Measurements from ENCODE around the gene RBPJ.
"Not testable (repeated sequence)": the region's sequence is repeated elsewhere in the genome, so short reads cannot be mapped to it uniquely, and the experiment has no call there.

The RBPJ gene

DNA sequence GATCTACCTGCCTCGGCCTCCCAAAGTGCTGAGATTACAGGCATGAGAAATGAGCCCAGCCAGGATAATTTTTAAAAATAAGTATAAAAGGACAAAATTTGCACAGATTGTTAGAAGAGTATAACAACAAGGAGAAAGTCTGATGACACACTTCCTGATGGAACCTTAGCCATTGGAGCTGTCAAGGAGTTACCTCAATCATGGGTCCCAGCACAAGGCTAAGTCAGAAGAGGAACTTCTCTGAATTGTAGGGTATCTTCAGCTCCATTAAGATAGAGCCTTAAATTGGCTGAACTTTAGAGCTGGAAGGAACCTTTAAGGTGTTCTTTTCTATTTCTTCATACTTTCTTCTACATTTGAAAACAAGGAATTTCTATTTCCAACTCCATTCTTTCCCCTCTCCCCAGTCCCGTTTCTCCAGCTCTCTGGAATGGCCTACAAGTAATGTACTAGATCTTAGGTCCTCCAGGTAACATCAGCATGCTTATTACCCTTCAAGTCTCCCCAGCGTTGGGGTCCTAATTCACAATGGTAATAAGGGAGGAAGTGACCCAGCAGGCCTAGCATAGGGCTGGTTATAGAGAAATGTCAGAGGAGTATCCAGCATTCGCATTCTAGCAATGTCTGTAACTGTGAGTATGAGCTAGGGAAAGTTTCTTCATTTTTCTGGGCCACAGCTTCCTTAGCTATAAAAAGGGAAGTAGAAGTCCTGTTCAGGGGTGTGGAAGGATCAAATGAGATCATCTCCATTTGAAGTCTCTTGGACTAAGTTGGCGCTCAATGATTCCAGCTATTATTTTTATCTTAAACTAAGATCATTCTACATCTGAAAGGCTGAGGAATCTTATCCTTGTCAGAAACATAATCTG lies 18.5 kb upstream of the RBPJ start:
- DNase-seq (ENCODE audit: low read depth): no peak

DNA sequence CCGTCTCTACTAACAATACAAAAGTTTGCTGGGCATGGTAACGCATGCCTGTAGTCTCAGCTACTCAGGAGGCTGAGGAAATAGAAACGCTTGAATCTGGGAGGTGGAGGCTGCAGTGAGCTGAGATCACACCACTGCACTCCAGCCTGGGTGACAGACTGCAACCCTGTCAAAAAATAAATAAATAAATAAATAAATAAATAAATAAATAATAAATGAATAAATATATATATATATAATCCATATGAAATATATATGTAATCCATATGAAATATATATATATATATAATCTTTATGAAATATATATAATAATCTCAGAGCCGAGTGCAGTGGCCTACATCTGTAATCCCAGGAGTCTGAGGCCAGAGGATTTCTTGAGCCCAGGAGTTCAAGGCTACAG lies 17.8 kb upstream of the RBPJ start:
- no peak for DNase-seq (ENCODE audit: low read depth)

DNA sequence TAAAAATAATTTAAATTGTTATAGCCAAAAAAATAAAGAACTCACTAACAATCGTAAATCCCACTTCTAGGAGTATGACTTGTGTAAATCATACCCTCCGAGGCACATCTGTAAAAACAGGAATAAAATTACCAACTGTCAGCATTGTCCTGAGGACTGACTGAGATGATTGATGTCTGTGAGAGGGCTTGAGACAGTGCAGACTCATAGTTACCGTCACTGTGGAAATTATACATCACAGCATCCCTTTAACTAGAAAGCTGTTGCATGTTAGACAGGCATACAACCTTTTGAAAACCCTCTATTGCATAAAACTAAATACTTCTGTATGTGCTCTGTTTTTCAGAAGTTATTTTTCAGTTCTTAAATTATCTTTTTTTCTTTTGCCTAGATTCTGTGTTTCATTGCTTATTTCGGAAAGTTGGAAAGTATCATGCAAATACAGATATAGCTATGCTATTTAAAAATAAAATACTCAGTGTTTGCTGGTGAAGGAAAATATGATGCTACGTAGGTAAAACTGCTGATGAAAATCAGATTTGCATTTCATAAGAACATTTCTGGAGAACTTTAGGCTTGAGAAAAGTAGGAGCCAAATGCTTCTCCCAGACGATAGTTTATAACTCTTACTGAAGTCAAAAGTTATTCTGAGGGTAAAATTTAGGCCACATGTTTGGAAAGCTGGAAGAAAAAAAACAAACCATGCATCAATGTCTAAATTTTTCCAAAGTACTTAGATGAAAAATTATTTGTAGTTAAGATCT lies 13.6 kb upstream of the RBPJ start:
- DNase-seq (ENCODE audit: low read depth): no peak

DNA sequence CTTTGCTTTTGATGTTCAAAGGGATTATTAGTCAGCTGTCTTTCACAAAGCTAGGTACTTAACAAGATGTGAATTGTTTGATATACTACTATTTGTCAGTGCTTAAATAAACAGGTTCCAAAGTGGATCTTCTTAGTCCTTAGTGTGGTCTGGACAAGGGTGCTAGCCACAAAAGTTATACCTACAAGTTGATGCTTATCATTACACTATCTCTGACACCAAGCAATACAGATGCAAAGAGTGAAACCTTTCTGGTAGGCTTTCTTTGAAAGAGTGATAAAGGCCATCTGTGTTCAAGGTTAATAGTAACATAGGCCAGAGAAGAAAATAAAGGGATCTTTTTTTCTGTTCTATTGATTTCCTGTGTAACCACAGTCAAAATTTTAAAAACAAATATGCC lies 12.2 kb upstream of the RBPJ start:
- DNase-seq (ENCODE audit: low read depth): no peak

DNA sequence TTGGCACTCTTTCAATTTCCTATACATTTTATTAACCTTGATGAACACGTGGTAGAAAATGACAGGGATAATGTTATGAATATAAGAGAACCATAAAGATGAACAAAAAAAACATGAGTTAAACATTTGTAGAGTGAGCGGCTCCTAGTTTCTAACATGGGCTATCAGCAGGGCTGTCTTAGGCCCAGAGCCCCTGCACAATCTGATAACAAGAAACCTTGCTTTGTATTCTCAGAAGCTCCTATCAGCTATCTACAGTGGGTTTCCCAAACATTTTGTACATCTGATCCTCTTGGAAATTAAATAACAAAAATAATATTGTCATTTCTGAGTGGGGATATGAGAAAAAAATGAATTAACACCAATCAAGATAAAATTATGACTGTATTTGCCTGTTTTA lies 10.6 kb upstream of the RBPJ start:
- DNase-seq (ENCODE audit: low read depth): no peak

DNA sequence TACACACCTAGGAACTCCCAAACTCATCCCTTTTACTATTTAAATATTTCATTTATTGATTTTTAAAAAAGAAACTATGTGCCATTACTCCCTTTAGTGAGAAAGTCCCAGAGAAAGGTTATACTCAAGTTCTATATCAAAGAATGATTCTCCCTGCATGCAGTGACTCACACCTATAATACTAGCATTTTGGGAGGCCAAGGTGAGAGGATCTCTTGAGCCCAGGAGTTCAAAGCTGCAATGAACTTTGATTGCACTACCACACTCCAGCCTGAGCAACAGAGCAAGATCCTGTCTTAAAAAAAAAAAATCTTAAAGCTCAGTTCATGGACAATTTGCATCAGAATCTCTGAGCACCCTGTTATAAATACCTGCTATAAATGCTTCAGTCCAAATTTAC lies 9.2 kb upstream of the RBPJ start:
- no peak for DNase-seq (ENCODE audit: low read depth)

DNA sequence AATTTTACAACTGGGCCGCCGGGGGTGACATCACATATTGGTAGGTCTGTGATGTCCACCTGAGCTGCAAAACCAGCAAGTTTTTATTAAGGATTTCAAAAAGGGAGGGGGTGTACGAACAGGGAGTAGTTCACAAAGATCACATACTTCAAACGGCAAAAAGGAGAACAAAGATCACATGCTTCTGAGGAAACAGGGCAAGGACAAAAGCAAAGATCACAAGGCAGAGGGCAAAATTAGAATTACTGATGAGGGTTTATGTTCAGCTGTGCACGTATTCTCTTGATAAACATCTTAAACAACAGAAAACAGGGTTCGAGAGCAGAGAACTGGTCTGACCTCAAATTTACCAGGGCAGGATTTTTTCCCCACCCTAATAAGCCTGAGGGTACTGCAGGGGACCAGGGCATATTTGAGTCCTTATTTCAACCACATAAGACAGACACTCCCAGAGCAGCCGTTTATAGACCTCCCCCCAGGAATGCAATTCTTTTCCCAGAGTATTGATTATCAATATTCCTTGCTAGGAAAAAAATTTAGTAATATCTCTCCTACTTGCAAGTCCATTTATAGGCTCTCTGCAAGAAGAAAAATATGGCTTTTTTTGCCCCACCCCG lies 5.4 kb upstream of the RBPJ start:
- not testable (repeated sequence) for DNase-seq (ENCODE audit: low read depth)

DNA sequence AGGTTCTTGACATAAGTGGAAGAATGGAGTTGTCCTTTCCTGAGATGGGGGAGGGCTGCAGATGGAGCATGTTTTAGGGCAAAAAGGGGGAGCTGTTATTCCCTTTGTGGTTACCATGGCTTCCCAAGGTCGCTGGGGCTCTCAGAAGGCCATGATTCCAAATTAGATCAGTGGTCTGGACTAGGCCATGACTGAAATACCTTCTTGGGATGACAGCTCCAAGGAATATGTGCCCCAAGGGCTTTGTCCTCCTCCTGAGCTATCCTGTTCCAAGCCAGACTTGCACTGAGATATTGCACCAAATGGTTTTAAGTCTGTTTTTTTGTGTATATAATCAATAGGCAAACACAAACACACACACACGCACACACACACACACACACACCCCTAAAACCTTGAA lies 3.0 kb upstream of the RBPJ start:
- no peak for DNase-seq (ENCODE audit: low read depth)

DNA sequence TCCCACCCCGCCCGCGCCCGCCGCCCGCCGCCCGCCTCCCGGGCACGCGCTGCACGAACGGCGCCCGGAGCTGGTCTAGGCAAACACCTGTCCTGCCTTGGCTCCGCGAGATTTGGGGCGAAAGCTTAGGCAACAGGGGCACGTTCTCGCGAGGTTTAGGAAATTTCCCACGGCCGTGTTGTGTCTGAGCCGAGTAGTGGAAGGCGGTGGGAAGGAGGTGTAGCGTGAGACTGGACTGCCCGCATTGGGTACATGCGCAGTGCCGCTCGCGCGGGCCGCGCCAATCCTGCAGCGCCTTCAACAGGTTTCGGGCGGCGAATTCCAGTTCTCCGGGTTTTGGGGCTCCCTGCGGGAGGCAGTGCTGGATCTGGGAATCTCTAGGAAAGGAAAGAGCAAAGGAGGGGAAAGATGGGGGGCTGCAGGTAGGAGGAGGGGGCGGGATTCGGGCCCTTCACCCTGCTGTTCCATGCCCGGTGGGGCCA lies 1.3 kb upstream of the RBPJ start:
- peak; percentile 92 for DNase-seq (ENCODE audit: low read depth)

DNA sequence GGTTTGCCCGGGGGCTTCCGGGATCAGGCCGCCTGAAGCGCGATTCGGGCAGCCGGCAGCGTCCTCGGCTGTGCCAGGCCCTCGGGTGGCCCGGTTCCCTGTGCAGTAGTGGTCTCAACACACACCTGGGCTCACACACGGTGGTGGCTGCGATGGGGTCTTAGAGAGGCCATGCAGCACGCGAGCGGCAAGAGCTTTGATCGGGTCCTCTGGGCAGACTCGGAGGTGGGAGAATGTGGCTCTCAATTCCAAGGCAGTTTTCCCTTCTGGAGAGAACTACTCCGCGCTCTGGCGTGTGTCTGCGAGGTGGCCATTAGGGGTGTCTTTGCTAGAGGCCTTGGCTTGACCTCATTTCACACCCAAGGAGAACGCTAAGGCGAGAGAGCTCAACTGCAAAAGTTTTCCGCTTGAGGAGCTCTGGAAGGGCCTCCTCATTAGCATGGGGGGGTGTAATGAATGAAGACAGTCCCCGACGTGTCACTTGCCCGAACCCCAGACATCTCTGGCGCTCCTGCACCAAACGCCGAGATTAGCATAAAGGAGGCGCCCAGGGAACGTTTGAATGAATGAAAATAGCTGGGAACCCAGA lies 771 bp upstream of the RBPJ start:
- DNase-seq (ENCODE audit: low read depth): peak; percentile 9

DNA sequence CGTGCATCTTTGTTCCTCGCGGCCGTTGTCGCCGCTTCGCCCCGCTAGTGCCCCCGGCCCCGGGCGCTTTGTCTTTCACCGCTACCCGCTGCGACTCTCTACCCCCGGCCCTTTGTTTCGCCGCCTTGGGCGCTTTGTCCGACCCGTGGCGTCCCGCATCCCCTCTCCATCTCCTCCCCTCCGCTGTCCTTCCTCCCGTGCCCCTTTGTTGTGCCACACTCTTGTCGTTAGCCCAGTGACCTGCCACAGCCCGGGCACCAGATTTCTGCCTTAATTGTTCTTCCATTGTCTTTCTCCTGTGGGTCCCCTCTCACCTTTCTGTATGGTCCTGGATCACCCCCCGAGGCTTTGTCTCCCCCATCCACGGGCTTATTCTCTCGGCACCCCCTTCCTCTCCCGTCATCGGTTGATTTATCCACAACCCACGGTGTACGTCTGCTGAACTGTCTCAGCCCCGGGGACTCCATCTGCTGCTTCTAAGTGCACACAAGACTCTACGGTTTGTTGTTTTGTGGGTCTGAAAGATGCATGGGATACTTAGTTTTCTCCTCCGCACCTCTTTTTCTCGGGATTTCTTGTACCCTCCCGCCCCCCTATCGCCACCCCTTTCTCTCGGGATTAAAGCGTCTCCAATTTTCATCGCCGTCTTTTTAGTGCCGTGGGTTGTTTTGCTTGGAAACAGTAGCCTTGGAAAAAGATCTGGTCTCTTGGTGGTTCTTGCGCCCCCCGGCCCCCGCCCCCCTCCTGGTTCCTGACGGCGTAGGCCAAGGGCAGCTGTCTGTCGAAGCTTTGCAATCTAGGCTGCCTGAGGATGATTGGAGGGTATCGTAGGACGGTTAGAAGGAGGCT lies 783 bp downstream of the RBPJ start:
- DNase-seq (ENCODE audit: low read depth): no peak

DNA sequence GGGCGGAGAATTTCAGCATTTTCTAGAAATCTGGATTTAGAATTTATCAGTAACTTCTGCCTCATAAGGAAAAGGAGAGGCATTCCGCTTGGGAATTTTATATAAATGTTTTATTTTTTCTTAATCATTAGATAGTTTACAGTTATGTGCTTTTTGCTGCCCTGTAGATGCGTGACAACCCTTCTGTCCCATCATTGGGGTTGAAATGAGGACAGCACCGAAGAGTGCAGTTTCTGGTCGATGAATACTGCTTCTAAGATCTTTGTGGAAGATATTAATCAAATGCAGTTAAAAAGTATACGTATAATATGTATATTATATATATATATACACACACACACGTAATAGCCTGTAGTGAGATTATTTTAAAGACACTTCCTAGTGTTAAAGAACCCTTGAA lies 1.5 kb downstream of the RBPJ start:
- no peak for DNase-seq (ENCODE audit: low read depth)

DNA sequence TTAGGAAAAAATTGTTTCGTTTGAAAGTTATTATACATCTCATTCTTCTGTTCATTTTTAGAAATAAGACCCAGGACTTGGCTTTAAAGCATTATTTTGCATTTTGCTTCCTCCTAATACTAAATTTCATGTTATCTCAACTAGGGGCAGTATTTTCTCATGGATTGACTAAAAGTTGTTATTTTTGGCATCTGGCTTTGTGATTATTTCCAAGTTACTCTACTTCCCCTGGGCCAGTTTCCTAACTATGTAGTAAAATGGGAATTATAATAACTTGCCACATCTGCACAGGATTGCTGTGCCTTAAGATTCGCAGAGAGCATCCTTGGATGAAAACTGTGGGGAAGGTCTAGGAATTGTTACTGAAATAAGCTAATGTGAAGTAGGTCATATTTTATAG lies 3.0 kb downstream of the RBPJ start:
- DNase-seq (ENCODE audit: low read depth): no peak

DNA sequence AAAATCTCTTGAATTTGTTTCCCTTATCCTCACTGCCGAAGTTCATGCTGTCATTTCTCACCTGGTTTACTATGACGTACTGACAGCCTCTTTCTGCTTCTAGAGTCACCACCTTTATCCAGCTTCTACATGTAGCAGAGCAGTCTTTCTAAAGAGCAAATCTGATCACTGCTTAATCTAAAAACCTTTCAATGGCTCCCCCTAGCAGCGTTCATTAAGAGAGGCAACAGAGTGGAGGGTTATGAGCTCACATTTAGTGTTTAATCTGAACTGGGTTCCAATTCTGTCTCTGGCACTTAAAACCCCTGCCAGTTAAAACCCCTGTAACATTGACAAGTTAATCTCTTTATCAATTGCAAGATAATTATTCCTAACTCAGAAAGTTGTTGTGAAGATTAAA lies 4.4 kb downstream of the RBPJ start:
- no peak for DNase-seq (ENCODE audit: low read depth)

DNA sequence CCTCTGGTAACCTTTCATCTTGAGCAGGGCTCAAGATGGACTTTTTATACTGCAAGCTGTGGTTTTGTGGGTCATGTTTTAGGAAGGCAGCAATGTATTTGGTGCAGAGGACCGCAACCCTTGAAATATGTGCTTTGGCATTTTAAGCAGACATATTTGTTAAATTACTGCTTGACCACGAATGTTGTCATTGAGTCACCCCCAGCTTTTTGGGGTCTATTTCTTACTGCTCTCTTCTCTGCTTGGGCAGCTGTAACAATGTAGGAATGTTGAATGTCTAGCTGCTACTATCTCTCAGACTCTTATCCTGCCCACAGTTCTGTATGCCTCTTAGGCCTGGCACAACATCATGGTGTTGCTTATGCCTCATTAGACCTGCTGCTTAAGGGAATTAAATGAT lies 6.0 kb downstream of the RBPJ start:
- DNase-seq (ENCODE audit: low read depth): no peak

DNA sequence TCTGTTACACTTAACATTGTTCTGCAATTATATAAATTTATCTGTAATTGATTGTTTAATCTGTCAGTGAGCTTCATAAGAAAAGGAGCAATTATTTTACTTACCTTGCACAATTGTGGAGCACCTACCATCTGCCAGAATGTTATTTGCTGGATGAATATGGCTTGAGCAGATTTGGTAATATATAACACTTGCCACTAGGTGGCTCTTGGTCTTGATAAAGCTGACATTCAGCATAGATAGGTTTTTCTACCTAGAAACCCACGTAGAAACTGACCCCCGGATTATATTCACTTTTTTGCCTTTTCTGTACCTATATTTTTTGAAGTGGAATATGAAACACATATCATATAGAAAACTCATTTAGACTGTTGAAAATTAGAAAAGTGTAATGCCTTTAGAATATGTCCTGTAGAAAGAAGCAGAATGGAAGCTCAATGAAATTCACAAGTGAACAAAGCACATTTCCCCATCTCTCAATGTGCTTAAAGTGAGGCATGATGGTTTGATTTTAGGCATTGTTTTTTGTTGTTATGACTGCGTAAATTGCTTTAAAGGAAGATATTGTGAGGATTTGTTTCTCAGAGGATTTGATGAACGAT lies 9.5 kb downstream of the RBPJ start:
- DNase-seq (ENCODE audit: low read depth): no peak

DNA sequence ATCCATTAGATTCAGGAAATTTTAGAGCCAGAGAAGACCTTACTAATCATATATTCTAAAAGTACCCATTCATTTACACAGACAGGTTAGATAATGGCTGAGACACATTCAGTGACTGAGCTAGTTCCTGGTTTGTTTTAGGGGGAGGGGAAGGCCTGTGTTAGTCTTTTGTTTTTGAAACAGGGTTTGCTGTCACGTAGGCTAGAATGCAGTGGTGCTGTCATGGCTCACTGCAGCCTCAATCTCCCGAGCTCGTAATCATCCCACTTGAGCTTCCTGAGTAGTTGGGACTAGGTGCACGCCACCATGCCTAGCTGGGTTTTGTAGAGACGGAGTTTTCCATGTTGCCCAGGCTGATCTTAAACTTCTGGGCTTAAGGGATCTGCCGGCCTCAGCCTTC lies 10.1 kb downstream of the RBPJ start:
- no peak for DNase-seq (ENCODE audit: low read depth)

DNA sequence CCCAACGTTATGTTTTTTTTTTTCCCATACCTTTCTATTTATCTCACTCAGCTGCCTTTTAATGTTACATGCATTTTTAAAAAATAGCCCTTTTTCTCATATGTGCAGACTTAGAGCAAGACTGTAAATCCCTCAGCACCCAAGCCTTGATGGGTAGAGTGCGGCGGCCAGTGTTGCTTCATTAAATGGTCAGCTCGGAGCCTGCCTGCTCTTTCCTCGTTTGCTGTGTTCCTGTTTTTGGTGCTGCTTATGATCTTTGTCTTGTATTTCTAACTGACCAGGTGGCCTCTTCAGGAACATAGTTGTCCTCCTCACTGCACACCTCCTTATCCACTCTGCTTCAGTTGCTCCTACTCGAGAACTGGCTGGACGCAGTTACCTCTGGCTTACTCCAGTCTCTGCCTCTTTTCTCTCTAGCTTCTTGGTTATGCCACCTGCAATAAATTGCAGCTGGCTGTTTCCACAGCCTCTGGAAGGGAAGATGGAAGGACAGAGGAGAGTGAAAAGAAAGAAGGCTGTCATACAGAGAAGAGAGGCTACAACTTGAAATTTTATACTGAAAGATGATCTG lies 10.7 kb downstream of the RBPJ start:
- no peak for DNase-seq (ENCODE audit: low read depth)

DNA sequence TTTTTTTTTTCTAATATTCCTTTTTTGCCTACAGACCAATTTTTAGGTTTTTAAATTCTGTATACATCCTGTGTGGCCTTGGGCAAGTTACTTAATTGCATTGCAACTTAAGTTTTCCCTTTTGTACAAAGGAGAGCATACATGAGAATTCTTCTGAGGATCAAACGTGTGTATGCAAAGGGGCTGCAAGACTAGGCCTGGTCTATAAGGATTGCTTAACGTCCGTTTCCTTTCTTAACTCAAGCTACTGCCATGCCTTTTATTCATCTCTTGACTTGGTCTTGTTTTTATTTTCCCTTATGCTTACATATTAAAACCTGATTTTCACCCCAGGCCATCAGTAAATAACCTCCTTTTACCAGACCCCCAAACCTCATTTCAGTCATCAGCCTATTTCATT lies 13.6 kb downstream of the RBPJ start:
- DNase-seq (ENCODE audit: low read depth): no peak

DNA sequence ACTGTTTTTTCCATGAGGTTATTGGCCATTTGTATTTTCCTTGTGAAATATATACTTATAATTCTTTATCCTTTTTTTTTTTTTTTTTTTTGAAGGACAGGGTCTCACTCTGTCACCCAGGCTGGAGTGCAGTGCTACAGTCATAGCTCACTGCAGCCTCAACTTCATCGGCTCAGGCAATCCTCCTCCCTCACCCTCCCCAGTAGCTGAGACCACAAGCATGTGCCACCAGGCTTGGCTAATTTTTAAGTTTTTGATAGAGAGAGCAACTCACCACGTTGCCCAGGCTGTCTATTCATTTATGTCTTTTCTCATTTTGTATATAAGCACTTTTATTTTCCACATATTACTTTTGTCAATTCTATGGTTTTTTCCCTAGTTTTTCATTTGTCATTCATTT lies 16.8 kb downstream of the RBPJ start:
- no peak for DNase-seq (ENCODE audit: low read depth)
